Activated CD4-positive, alpha-beta T cell treated with anti-CD3 and anti-CD28 coated beads, Interleukin-2, Interleukin-4, amounts not matched to agents 100 ng/mL and 50 ng/mL, durations not matched to agents 16 hours and 8 hours (primary cell): ENCODE data around the gene COX4I2.
"Not testable (repeated sequence)": the region's sequence is repeated elsewhere in the genome, so short reads cannot be mapped to it uniquely, and the experiment has no call there.

Experiments
- DNase-seq: peaks from one replicate; pipeline ENCODE4 v3.0.0-alpha.2; 2020; ENCODE audit warnings: low spot score

The COX4I2 gene

GRCh38 chr20:31637660-31638059 lies at the start of gene COX4I2:
Gene COX4I2, plus strand, starts transcription at chr20:31637912. Its CDS starts 1,106 bp downstream, at chr20:31639018.
- DNase-seq = no peak

GRCh38 chr20:31590717-31591225 lies 46.9 kb upstream of the COX4I2 start:
- no peak for DNase-seq

GRCh38 chr20:31593221-31594001 lies 44.3 kb upstream of the COX4I2 start:
- DNase-seq = peak; percentile 25

GRCh38 chr20:31594002-31594557 lies 43.6 kb upstream of the COX4I2 start:
- no peak for DNase-seq

GRCh38 chr20:31594558-31595379 lies 42.9 kb upstream of the COX4I2 start:
- DNase-seq = no peak

- DNase-seq = no peak
Measured at GRCh38 chr20:31595380-31595653, 42.4 kb upstream of the COX4I2 start.

- DNase-seq = no peak
Measured at GRCh38 chr20:31595654-31596411, 41.9 kb upstream of the COX4I2 start.

- not testable (repeated sequence) for DNase-seq
Measured at GRCh38 chr20:31596412-31596715, 41.3 kb upstream of the COX4I2 start.

- no peak for DNase-seq
Measured at GRCh38 chr20:31596831-31597480, 40.8 kb upstream of the COX4I2 start.

- no peak for DNase-seq
Measured at GRCh38 chr20:31597481-31597855, 40.2 kb upstream of the COX4I2 start.

GRCh38 chr20:31602431-31602778 lies 35.3 kb upstream of the COX4I2 start:
- no peak for DNase-seq

- DNase-seq = peak; percentile 92
Measured at GRCh38 chr20:31602779-31603441, 34.8 kb upstream of the COX4I2 start.

GRCh38 chr20:31603822-31604566 lies 33.7 kb upstream of the COX4I2 start:
- peak; percentile 86 for DNase-seq

- no peak for DNase-seq
Measured at GRCh38 chr20:31604567-31605030, 33.1 kb upstream of the COX4I2 start.

GRCh38 chr20:31605031-31605901 lies 32.4 kb upstream of the COX4I2 start, which contains the start of gene ID1:
Gene ID1, plus strand, starts transcription at chr20:31605289. Its CDS starts 99 bp downstream, at chr20:31605388.
- DNase-seq = peak; percentile 87

GRCh38 chr20:31605902-31606803 lies 31.6 kb upstream of the COX4I2 start:
- no peak for DNase-seq

- no peak for DNase-seq
Measured at GRCh38 chr20:31606804-31607639, 30.7 kb upstream of the COX4I2 start.
